ENCODE measurements around the gene SIGMAR1.

DNA sequence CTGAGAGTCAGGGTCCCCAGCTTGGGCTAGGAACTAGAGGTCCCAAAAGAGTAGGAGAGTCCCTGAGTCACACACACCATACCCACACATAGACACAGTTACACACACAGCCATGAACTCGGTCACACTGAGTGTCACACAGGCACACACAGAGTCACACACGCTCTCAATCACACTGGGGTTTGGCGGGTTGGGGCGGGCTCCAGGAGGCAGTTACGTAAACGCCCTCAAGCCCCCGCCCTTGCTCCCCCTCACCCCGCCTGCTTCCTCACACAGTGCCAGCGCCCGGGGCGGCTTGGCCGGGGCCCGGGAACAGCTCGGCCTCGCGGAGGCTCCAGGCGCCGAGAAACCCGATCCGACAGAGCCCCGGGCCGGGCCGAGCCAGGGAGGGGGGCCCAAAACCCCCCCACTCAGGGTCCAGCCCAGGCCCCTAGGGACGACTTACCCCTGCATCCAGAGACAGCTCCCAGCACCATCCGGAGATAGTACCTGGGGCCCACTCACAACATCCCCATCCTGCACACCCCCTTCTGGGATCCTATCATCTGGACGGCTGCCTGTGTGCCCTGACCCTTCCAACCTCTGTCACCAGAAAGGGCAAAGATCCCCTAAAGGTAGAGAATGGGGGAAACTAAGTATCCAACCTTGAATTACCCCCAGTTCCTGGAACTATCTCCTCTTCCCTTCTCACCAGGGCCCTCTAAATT lies 44.5 kb downstream of the SIGMAR1 start:
- TF ChIP-seq, protein P1, sequence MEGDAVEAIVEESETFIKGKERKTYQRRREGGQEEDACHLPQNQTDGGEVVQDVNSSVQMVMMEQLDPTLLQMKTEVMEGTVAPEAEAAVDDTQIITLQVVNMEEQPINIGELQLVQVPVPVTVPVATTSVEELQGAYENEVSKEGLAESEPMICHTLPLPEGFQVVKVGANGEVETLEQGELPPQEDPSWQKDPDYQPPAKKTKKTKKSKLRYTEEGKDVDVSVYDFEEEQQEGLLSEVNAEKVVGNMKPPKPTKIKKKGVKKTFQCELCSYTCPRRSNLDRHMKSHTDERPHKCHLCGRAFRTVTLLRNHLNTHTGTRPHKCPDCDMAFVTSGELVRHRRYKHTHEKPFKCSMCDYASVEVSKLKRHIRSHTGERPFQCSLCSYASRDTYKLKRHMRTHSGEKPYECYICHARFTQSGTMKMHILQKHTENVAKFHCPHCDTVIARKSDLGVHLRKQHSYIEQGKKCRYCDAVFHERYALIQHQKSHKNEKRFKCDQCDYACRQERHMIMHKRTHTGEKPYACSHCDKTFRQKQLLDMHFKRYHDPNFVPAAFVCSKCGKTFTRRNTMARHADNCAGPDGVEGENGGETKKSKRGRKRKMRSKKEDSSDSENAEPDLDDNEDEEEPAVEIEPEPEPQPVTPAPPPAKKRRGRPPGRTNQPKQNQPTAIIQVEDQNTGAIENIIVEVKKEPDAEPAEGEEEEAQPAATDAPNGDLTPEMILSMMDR (IDR thresholded peaks at IDR 0.05), result no peak
- TF ChIP-seq POLR2A (IDR thresholded peaks at IDR 0.05), result no peak
